ENCODE results near the gene DENND1A.
"Not testable (repeated sequence)": the region's sequence is repeated elsewhere in the genome, so short reads cannot be mapped to it uniquely, and the experiment has no call there.

The DENND1A gene

GRCh38 chr9:123399803-123400378 lies 530.0 kb downstream of the DENND1A start:
- peak; percentile 28 for DNase-seq

- DNase-seq = not testable (repeated sequence)
Measured at GRCh38 chr9:123398938-123399337, 531.0 kb downstream of the DENND1A start.

GRCh38 chr9:123397975-123398374 lies 532.0 kb downstream of the DENND1A start:
- DNase-seq = no peak

- no peak for DNase-seq
Measured at GRCh38 chr9:123395689-123396511, 534.0 kb downstream of the DENND1A start.

GRCh38 chr9:123395276-123395688 lies 534.6 kb downstream of the DENND1A start:
- no peak for DNase-seq

- no peak for DNase-seq
Measured at GRCh38 chr9:123394291-123395235, 535.4 kb downstream of the DENND1A start.

- DNase-seq = no peak
Measured at GRCh38 chr9:123392802-123393201, 537.1 kb downstream of the DENND1A start.

- no peak for DNase-seq
Measured at GRCh38 chr9:123391946-123392345, 538.0 kb downstream of the DENND1A start.

GRCh38 chr9:123391233-123391632 lies 538.7 kb downstream of the DENND1A start:
- no peak for DNase-seq

GRCh38 chr9:123390337-123391135 lies 539.4 kb downstream of the DENND1A start:
- DNase-seq = no peak

- DNase-seq = no peak
Measured at GRCh38 chr9:123389698-123390097, 540.2 kb downstream of the DENND1A start.

- DNase-seq = no peak
Measured at GRCh38 chr9:123389070-123389469, 540.9 kb downstream of the DENND1A start.

- DNase-seq = no peak
Measured at GRCh38 chr9:123387686-123388085, 542.2 kb downstream of the DENND1A start.

- DNase-seq = no peak
Measured at GRCh38 chr9:123383512-123384170, 546.3 kb downstream of the DENND1A start.

- no peak for DNase-seq
Measured at GRCh38 chr9:123382653-123383511, 547.0 kb downstream of the DENND1A start.

GRCh38 chr9:123380852-123381705 lies 548.8 kb downstream of the DENND1A start:
- DNase-seq = no peak

- DNase-seq = no peak
Measured at GRCh38 chr9:123378956-123379660, 550.8 kb downstream of the DENND1A start.

GRCh38 chr9:123378025-123378424 lies 551.9 kb downstream of the DENND1A start:
- DNase-seq = no peak
